ENCODE measurements around the gene CFAP299.

CFAP299 gene

GRCh38 chr4:80360084-80360483, 24.6 kb downstream of the CFAP299 start:
- no peak for DNase-seq

GRCh38 chr4:80360900-80361299, 25.4 kb downstream of the CFAP299 start:
- TF ChIP-seq POLR2A (IDR thresholded peaks at IDR 0.05; ENCODE audit: low read length) (no peak), GATA1 (IDR thresholded peaks at IDR 0.05; ENCODE audit: low read depth, low read length) (no peak)

More at GRCh38 chr4:80360084-80360483, 24.6 kb downstream of the CFAP299 start:
- no peak for TF ChIP-seq GATA1 (IDR thresholded peaks at IDR 0.05; ENCODE audit: low read depth, low read length)
- no peak for TF ChIP-seq POLR2A (IDR thresholded peaks at IDR 0.05; ENCODE audit: low read length)

GRCh38 chr4:80361329-80361900, 25.9 kb downstream of the CFAP299 start:
- peak; percentile 13 to 41 for DNase-seq
- TF ChIP-seq POLR2A (IDR thresholded peaks at IDR 0.05; ENCODE audit: low read length) (no peak), GATA1 (IDR thresholded peaks at IDR 0.05; ENCODE audit: low read depth, low read length) (no peak)

More at GRCh38 chr4:80360900-80361299, 25.4 kb downstream of the CFAP299 start:
- no peak for DNase-seq

- peak; percentile 12 to 29 for DNase-seq
- TF ChIP-seq GATA1 (IDR thresholded peaks at IDR 0.05; ENCODE audit: low read depth, low read length) (no peak), POLR2A (IDR thresholded peaks at IDR 0.05; ENCODE audit: low read length) (no peak)
These were observed 27.1 kb downstream of the CFAP299 start for GRCh38 chr4:80362578-80363181.

GRCh38 chr4:80365928-80366327, 30.4 kb downstream of the CFAP299 start:
- peak; percentile 23 to 43 for DNase-seq
- TF ChIP-seq POLR2A (IDR thresholded peaks at IDR 0.05; ENCODE audit: low read length), result no peak

GRCh38 chr4:80367737-80368136, 32.2 kb downstream of the CFAP299 start:
- TF ChIP-seq POLR2A (IDR thresholded peaks at IDR 0.05; ENCODE audit: low read length) (no peak), GATA1 (IDR thresholded peaks at IDR 0.05; ENCODE audit: low read depth, low read length) (no peak)
- DNase-seq, result no peak

GRCh38 chr4:80370635-80371034, 35.1 kb downstream of the CFAP299 start:
- no peak for DNase-seq
- TF ChIP-seq POLR2A (IDR thresholded peaks at IDR 0.05; ENCODE audit: low read length) (no peak), GATA1 (IDR thresholded peaks at IDR 0.05; ENCODE audit: low read depth, low read length) (no peak)

- TF ChIP-seq GATA1 (IDR thresholded peaks at IDR 0.05; ENCODE audit: low read depth, low read length), result no peak
- no peak for TF ChIP-seq POLR2A (IDR thresholded peaks at IDR 0.05; ENCODE audit: low read length)
These were observed 35.5 kb downstream of the CFAP299 start for GRCh38 chr4:80371046-80371445.

GRCh38 chr4:80374180-80374579, 38.6 kb downstream of the CFAP299 start:
- peak in 1 of 2 experiments; percentile 6 for DNase-seq
- TF ChIP-seq GATA1 (IDR thresholded peaks at IDR 0.05; ENCODE audit: low read depth, low read length) (no peak), POLR2A (IDR thresholded peaks at IDR 0.05; ENCODE audit: low read length) (no peak)

More at GRCh38 chr4:80371046-80371445, 35.5 kb downstream of the CFAP299 start:
- DNase-seq, result no peak

- DNase-seq, result no peak
- TF ChIP-seq GATA1 (IDR thresholded peaks at IDR 0.05; ENCODE audit: low read depth, low read length), result no peak
- no peak for TF ChIP-seq POLR2A (IDR thresholded peaks at IDR 0.05; ENCODE audit: low read length)
These were observed 46.7 kb downstream of the CFAP299 start for GRCh38 chr4:80382090-80382832.

- DNase-seq, result no peak
- no peak for TF ChIP-seq GATA1 (IDR thresholded peaks at IDR 0.05; ENCODE audit: low read depth, low read length)
These were observed 50.1 kb downstream of the CFAP299 start for GRCh38 chr4:80385397-80386280.

GRCh38 chr4:80386281-80386886, 50.9 kb downstream of the CFAP299 start:
- TF ChIP-seq GATA1 (IDR thresholded peaks at IDR 0.05; ENCODE audit: low read depth, low read length), result no peak
- TF ChIP-seq POLR2A (IDR thresholded peaks at IDR 0.05; ENCODE audit: low read length), result no peak
- DNase-seq, result no peak
